Fibroblast of lung (primary cell): ENCODE results near the gene PRKCH.

Source experiments
- EZH2 ChIP-seq: IDR thresholded peaks from 2 replicates; pipeline ENCODE4 v1.5.1; 2012; ENCODE audit warnings: low read length, control low read depth, mild to moderate bottlenecking; ENCODE audit errors: missing control alignments
- TF ChIP-seq, protein P1 (sequence below), 2 donors: IDR thresholded peaks in 1 of 2; conservative IDR thresholded peaks in 1 of 2; 1 replicate in 1 of 2; 2 replicates in 1 of 2; pipeline ENCODE4 v1.5.1; 2011 to 2012; ENCODE audit warnings: low read length in 2 of 2, control low read depth in 1 of 2, inconsistent platforms in 1 of 2, low read depth in 1 of 2, mild to moderate bottlenecking in 1 of 2

DNA sequence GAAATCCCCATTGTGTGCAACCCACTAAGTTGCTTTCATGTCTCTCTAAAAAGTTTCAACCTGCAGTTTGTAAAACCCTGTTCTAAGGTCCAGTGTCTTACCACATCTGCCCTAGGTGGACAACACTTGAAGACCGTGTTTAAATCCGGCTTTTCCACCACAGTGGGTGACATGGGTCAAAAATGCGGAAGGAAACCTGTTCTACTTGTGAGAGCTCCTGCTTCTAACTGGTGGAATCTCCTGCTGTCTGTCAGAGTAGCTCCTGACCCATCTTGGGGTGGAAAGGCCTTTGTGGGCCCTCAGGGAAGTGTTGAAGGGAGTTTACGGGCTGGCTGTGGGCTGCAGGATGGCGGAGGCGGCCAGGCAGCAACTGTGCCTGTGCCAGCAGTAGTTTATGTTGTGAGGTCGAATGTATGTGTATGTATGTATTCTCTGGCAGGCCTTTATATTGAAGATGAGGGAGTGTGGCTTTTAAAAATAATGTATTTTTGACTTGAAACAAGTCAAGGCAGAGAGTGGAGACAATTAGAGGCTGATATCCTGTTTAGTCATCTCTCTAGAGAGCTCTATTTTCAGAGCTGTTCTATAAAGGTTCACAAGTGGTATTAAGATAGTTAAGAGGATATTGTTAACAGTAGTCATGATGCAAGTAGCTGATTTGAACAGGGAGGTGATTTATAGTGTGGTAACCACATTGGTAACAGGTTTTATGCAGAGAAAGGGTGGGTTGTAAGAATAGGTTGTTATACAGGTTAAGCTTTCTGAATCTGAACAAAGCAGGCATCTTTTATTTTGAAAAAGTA lies 67.0 kb downstream of the PRKCH start:
- TF ChIP-seq, protein P1, sequence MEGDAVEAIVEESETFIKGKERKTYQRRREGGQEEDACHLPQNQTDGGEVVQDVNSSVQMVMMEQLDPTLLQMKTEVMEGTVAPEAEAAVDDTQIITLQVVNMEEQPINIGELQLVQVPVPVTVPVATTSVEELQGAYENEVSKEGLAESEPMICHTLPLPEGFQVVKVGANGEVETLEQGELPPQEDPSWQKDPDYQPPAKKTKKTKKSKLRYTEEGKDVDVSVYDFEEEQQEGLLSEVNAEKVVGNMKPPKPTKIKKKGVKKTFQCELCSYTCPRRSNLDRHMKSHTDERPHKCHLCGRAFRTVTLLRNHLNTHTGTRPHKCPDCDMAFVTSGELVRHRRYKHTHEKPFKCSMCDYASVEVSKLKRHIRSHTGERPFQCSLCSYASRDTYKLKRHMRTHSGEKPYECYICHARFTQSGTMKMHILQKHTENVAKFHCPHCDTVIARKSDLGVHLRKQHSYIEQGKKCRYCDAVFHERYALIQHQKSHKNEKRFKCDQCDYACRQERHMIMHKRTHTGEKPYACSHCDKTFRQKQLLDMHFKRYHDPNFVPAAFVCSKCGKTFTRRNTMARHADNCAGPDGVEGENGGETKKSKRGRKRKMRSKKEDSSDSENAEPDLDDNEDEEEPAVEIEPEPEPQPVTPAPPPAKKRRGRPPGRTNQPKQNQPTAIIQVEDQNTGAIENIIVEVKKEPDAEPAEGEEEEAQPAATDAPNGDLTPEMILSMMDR (conservative IDR thresholded peaks at IDR 0.05 in 1 of 2, IDR thresholded peaks at IDR 0.05 in 1 of 2; ENCODE audit: low read depth in 1 of 2, low read length in 2 of 2) = no peak
- no peak for TF ChIP-seq EZH2
